Measurements from ENCODE around the gene ARL2BP.
A peak's percentile ranks its signal among the peaks of the same experiment; 100 is the strongest.

The ARL2BP gene

DNA sequence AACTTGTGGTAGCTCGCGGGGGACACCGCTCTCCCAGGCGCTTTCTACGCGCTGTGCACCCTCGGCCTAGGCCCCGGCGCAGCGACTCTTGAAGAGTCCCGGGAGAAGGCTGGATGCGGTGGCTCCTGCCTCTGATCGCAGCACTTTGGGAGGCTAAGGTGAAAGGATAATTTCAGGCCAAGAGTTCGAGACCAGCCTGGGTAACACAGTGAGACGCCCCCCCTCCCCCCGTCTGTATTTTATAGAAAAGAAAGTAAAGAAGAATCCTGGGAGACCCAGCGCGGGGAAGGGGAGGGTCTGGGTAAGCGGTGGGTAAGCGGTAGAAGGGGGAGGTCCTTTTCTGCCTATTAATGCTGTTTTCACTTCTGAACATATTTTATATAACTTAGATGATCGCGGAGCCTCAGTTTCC lies 39.9 kb downstream of the ARL2BP start:
- DNase-seq: no peak

DNA sequence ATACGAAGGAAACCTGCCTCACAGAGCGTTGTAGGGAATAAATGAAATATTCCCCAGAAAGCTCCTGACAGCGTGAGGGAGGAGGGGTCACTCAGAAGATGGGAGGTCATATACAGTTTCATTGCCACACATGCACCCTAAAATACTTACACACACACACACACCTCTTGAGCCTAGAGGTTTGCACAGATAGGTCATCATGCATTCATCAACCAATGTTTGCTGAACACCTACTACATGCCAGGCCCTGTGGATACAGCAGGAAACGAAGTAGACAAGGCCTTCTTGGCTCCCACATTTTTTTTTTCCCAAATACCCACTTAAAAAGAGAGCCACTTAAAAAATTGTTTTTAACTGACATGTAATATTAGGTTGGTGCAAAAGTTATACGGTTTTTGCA lies 40.3 kb downstream of the ARL2BP start:
- DNase-seq: no peak

GRCh38 chr16:57289391-57290257 lies 44.6 kb downstream of the ARL2BP start:
- DNase-seq: no peak

DNA sequence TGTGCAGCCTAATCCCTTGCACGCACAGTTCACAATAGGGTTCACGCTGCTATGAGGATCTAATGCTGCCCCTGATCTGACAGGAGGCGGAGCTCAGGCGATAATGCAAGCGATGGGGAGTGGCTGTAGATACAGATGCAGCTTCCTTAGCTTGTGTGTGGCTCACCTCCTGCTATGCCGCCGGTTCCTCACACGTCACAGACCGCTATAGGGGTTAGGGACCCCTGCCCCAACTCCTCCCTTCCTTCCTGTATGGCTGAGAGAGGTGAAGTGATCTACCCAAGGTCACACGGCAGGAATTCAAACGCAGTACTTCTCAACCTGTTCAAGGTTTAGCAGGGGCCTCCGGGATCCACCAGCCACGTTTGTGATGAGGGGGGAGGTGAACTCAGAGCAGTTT lies 52.8 kb downstream of the ARL2BP start:
- peak; percentile 70 for DNase-seq

DNA sequence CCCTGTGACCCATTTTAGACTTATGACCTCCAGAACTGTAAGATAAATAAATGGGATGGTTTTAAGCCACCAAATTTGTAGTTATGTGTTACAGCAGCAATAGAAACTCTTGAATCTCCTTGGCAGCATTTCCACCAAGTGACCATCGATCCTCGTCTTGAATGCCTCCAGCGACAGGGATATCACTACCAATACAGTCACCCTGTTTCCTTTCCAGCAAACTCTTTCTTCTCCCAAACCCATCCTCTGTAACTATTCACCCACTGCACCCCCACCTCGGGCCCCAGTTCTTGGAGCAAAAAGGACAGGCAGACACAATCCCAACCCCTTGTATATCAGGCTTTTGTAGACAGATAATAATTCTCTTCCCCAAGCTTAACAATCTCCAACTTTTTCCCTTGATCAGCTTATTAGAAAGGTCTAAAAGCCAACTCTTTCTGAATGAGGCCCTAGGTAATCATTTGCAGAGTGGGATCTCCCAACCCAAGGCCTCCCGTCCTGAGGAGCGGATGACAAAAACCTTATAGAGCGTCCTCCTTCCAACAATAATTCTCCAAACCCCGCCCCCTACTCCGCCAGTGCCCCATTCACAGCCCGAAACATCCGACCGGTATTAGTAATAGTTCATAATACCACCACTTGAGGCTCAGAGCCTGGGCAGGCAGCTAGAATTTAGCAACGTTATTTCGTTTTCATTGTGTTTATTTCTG lies 54.1 kb downstream of the ARL2BP start:
- no peak for DNase-seq

DNA sequence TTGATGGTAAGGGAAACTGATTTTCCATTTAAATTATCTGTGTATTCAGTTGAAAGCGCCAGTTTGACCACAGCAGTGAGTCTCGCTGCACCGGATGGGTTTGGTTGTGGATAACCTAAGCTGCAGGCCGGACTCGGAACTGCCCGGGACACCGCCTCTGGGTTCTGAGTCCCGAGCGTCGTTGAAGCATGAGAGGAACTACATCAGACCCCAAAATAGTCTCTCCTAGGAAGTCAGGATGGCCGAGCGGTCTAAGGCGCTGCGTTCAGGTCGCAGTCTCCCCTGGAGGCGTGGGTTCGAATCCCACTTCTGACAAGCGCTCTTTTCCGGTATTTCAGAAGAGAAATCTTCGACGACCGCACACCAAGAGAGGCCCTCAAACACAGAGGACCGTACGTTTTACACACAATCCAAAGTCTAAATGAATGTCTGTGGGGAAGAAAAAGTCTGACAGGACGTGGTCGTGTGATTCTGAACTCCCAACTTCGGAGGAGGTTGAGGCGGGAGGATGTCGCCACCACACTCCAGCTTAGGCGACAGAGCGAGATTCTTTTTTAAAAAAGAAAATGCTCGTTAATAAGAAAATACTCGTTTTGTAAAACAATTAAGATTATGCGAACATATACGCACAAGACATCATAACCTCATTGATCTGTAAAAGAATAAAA lies 54.8 kb downstream of the ARL2BP start:
- DNase-seq: peak; percentile 90

DNA sequence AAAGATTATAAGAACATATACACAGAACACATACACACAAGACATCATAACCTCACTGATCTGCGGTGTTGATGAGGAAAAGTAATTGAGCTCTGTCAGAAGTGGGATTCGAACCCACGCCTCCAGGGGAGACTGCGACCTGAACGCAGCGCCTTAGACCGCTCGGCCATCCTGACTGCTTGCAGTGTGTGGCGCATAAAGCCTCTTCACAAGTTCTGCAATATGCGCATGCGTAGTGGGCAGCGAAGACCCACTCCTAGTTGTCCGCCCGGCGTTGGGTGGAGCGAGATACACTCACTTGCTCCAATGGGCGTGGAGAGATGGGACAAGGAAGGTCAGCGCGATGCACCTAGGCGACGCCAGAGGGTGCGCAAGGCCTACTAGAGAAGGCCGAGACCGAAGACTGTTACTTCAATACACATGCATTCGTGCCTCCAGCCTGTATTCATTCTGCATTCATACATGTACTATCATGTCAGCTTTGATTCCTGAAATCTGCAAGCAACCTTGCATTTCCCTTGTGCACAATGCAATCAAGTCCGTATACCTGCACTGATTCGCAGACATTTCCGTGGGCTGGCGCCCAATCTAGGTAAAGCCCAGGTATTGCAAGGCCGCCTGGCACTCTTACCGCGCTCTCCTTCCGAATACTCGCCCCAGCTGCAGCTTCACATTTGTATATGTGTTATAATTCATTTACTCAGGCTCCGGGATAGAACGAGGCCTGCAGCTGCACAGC lies 55.5 kb downstream of the ARL2BP start:
- DNase-seq: peak; percentile 99

- DNase-seq: no peak
These were observed 56.2 kb downstream of the ARL2BP start for GRCh38 chr16:57301126-57301817.

All from CD4-positive, alpha-beta T cell treated with Interferon gamma for 1 hour (primary cell).